GM20000 (cell line): Measurements from ENCODE around the gene KIF6.

ENCODE experiments used
- DNase-seq: peaks from one replicate; pipeline ENCODE4 v3.0.0; 2012; ENCODE audit warnings: low spot score
- TF ChIP-seq, protein P1 (sequence below): IDR thresholded peaks from 2 replicates; pipeline ENCODE4 v1.5.1; 2012; ENCODE audit warnings: mild to moderate bottlenecking, control low read depth; ENCODE audit errors: extremely low read depth, missing control alignments

The KIF6 gene

DNA sequence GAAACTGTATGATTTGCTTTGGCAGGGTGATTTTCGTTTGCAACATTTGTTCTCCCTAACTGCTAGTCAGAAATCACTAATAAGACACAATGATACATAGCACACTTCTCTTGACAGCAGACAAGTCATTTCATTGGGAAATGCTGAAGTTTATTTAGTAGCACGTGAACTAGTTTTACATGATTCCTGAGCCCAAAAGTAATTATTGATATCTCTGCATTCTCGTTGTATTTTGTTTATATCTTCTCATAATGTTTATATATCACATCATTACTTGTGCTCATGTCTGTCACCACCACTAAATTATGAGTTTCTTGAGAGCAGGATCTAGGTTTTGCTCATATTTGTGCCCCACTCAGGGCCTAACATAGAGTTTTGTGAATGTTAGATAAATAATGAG lies 151.7 kb downstream of the KIF6 start:
- no peak for DNase-seq
- TF ChIP-seq, protein P1, sequence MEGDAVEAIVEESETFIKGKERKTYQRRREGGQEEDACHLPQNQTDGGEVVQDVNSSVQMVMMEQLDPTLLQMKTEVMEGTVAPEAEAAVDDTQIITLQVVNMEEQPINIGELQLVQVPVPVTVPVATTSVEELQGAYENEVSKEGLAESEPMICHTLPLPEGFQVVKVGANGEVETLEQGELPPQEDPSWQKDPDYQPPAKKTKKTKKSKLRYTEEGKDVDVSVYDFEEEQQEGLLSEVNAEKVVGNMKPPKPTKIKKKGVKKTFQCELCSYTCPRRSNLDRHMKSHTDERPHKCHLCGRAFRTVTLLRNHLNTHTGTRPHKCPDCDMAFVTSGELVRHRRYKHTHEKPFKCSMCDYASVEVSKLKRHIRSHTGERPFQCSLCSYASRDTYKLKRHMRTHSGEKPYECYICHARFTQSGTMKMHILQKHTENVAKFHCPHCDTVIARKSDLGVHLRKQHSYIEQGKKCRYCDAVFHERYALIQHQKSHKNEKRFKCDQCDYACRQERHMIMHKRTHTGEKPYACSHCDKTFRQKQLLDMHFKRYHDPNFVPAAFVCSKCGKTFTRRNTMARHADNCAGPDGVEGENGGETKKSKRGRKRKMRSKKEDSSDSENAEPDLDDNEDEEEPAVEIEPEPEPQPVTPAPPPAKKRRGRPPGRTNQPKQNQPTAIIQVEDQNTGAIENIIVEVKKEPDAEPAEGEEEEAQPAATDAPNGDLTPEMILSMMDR, result no peak

DNA sequence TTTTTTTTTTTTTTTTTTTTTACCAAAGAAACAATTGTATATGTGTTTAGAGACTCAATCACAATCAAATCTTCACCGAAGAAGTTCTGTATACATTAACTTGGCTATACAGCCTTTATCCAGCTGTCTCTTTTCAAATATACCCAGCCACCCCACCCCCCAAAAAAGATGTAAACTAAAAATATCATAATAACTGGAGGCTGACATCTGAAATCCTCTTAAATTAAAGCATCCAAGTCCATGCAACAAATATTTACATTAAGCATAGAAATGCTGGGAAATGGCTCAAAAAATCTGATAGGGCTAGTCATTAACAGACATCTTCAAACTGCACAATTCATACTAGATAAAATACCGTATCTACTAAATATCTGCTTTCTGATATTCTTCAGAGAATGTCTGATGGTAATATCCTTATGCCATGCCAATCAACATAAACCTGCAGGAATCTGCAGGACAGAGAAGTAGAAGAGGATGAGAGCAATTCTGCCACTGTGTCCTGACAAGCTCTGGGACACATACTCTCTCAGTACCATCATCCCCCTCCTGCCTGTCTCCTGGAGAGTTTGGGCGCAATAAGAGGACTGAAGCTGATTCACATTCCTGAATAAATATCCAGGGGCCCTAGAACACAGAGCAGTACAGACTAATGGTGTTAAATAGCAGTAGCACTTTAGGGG lies 152.4 kb downstream of the KIF6 start:
- TF ChIP-seq, protein P1, result no peak

DNA sequence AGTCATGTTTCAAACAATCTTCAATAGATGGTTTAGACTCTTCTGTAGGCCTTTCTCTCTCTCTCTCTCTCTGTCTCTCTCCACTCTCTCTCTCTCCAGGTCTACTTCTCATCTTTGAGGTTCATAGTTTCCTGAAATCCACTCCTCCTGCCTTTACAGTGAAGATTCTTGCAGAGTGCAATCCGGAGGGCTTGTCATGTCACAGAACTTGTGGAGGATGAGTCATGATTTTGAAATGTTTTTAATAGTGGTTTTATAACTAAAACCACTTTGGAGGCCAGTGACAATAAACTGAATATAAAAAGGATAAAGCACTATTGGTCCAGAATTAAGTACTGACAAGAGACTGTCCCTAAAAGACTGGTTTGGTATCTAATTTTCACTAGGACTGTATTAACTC lies 156.3 kb downstream of the KIF6 start:
- no peak for DNase-seq
- TF ChIP-seq, protein P1, result no peak

More for the DNA sequence above, 152.4 kb downstream of the KIF6 start:
- DNase-seq, result no peak

DNA sequence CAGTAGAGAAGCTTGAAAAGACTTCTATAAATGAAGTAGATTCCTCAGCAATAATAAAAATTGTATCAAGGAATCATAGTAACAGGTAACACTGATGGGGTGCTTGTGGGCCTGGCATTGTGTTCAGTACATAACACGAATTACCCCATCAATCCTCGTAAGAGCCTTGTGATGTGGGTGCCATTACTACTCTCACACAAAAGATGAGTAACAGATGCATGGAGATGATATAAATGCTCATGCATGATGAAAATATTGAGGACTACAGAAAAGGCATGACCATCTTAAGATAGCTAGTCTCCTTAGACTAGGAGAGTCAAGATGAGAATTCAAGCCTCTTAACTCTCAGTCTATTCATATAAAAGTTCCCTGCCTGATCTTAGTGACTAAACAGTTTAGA lies 158.1 kb downstream of the KIF6 start:
- no peak for DNase-seq
- TF ChIP-seq, protein P1, result no peak

DNA sequence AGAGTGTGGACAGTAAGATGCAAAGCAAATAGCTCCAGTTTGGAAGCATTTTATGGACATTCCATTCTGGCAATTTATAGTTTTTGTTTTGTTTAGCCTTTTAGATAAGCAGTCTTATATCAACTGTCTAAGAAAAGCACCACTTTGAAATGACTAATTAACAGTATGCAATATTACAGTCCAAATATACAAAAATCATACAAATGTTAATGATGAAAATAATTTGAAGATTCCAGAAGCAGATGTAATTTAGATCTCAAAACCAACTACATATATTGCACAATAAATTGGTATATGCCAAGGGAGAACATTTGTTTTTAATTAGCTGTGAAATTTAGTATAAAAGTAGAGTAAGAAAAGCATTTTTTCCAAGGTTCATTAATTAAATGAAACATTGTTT lies 158.8 kb downstream of the KIF6 start:
- TF ChIP-seq, protein P1, result no peak
- no peak for DNase-seq

DNA sequence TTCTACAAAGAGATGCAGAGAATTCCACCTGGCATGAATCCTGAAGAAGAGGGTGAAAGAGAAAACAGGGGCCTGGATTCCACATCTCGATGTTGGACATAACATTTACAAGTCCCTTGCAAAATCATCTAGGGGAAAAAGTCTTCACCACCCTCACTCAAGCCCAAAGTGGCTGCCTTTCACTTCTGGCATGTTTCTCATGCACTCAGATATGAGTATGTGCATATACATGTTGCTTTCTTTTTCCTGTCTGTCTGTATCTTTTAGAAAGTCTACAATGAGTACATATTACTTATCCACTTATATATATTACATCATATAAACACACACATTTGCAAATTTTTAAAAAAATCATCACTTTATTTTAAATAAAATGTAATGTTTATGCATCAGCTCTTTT lies 159.3 kb downstream of the KIF6 start:
- TF ChIP-seq, protein P1, result no peak
- no peak for DNase-seq

DNA sequence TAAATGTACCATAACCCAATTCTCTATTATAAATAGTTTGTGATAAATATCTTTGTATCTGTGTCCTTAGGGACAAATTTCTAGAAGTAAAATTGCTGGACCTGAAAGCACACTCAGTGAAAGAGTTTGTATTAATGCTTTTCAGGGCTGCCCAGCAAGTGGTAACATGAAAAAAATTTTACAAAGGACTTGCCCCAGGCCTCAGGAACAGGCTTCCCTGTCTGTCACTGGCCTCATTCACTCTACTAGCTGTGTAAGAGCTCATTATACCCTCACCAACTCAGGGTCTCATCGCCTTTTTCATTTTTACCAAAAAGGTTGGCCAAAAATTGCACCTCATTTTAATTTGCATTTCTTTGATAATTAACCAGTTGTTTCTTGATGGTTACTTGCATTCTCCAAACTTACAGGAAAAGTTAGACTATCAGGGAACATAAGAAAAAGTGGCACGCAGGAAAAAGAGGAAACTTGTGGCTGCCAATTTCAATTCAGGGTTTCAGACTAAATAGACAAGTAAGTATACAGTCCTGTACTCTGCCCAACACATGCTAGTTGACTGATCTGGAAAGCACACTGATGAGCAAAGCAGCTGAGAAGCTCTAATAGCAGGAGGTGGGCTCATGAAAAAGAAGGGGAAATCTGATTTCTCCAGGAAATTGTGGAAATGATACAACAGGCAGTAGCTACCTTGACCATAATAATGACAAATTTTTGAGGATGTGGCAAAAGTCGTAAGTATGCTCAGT lies 161.5 kb downstream of the KIF6 start:
- TF ChIP-seq, protein P1, result no peak
- no peak for DNase-seq
